HEK293 (cell line): Measurements from ENCODE around the gene DPM2.

ENCODE experiments used
- BCL11B ChIP-seq: fragments of 450-650 bp; formaldehyde crosslinking; IDR thresholded peaks from 2 replicates; pipeline ENCODE4 v1.5.1; 2016; ENCODE audit warnings: low read depth, missing biosample characterization, missing genetic modification characterization
- EGR2 ChIP-seq: fragments of 450-650 bp; formaldehyde crosslinking; IDR thresholded peaks from 2 replicates; pipeline ENCODE4 v1.5.1; 2016; ENCODE audit warnings: low read depth, missing biosample characterization, missing genetic modification characterization
- GFI1B ChIP-seq: fragments of 450-650 bp; formaldehyde crosslinking; IDR thresholded peaks from 2 replicates; pipeline ENCODE4 v1.5.1; 2016; ENCODE audit warnings: missing biosample characterization, missing genetic modification characterization
- KLF9 ChIP-seq: fragments of 450-650 bp; formaldehyde crosslinking; IDR thresholded peaks from 2 replicates; pipeline ENCODE4 v1.5.1; 2016; ENCODE audit warnings: missing biosample characterization, missing genetic modification characterization, low read depth
- ZBTB20 ChIP-seq: fragments of 450-650 bp; formaldehyde crosslinking; IDR thresholded peaks from 2 replicates; pipeline ENCODE4 v1.5.1; 2016; ENCODE audit warnings: missing biosample characterization, missing genetic modification characterization
- ZNF138 ChIP-seq: fragments of 450-650 bp; formaldehyde crosslinking; IDR thresholded peaks from 2 replicates; pipeline ENCODE4 v1.5.1; 2016; ENCODE audit warnings: missing biosample characterization, missing genetic modification characterization, borderline replicate concordance
- ZNF184 ChIP-seq: fragments of 450-650 bp; IDR thresholded peaks from 2 replicates; pipeline ENCODE4 v1.5.1; 2018; ENCODE audit warnings: missing biosample characterization, mild to moderate bottlenecking, missing genetic modification characterization
- ZNF221 ChIP-seq: fragments of 450-650 bp; formaldehyde crosslinking; IDR thresholded peaks from 2 replicates; pipeline ENCODE4 v1.5.1; 2017; ENCODE audit warnings: missing biosample characterization, missing genetic modification characterization, borderline replicate concordance
- ZNF24 ChIP-seq: fragments of 450-650 bp; formaldehyde crosslinking; IDR thresholded peaks from 2 replicates; pipeline ENCODE4 v1.5.1; 2016; ENCODE audit warnings: missing biosample characterization, missing genetic modification characterization
- ZNF302 ChIP-seq: fragments of 450-650 bp; formaldehyde crosslinking; IDR thresholded peaks from 2 replicates; pipeline ENCODE4 v1.5.1; 2016; ENCODE audit warnings: missing biosample characterization, missing genetic modification characterization, low read depth
- ZNF335 ChIP-seq: fragments of 450-650 bp; formaldehyde crosslinking; conservative IDR thresholded peaks from 2 replicates; pipeline ENCODE4 v1.5.1; 2016; ENCODE audit warnings: missing biosample characterization, missing genetic modification characterization
- ZNF341 ChIP-seq: fragments of 450-650 bp; formaldehyde crosslinking; IDR thresholded peaks from 2 replicates; pipeline ENCODE4; 2016; ENCODE audit warnings: low read depth, missing biosample characterization, missing genetic modification characterization
- ZNF394 ChIP-seq: fragments of 450-650 bp; formaldehyde crosslinking; IDR thresholded peaks from 2 replicates; pipeline ENCODE4 v1.5.1; 2016; ENCODE audit warnings: missing biosample characterization, missing genetic modification characterization, mild to moderate bottlenecking, moderate library complexity, borderline replicate concordance
- ZNF473 ChIP-seq: fragments of 450-650 bp; formaldehyde crosslinking; IDR thresholded peaks from 2 replicates; pipeline ENCODE4 v1.5.1; 2017; ENCODE audit warnings: missing biosample characterization, missing genetic modification characterization
- ZNF514 ChIP-seq: fragments of 450-650 bp; formaldehyde crosslinking; IDR thresholded peaks from 2 replicates; pipeline ENCODE4 v1.5.1; 2016; ENCODE audit warnings: missing biosample characterization, missing genetic modification characterization
- ZNF654 ChIP-seq: fragments of 450-650 bp; formaldehyde crosslinking; IDR thresholded peaks from 2 replicates; pipeline ENCODE4 v1.5.1; 2016; ENCODE audit warnings: low read depth, missing biosample characterization, missing genetic modification characterization
- ZNF677 ChIP-seq: fragments of 450-650 bp; IDR thresholded peaks from 2 replicates; pipeline ENCODE4 v1.5.0; 2018; ENCODE audit warnings: missing biosample characterization, mild to moderate bottlenecking, missing genetic modification characterization, moderate library complexity
- ZNF776 ChIP-seq: fragments of 450-650 bp; formaldehyde crosslinking; IDR thresholded peaks from 2 replicates; pipeline ENCODE4 v1.5.0; 2017; ENCODE audit warnings: missing biosample characterization, missing genetic modification characterization, borderline replicate concordance
- ZNF792 ChIP-seq: fragments of 450-650 bp; formaldehyde crosslinking; IDR thresholded peaks from 2 replicates; pipeline ENCODE4 v1.5.1; 2016; ENCODE audit warnings: missing biosample characterization, missing genetic modification characterization
- ZSCAN23 ChIP-seq: fragments of 450-650 bp; formaldehyde crosslinking; IDR thresholded peaks from 2 replicates; pipeline ENCODE4 v1.5.1; 2016; ENCODE audit warnings: missing biosample characterization, missing genetic modification characterization
- TF ChIP-seq, protein P1 (sequence below): fragments of 450-650 bp; formaldehyde crosslinking; IDR thresholded peaks from 2 replicates; pipeline ENCODE4 v1.5.1; 2016; ENCODE audit warnings: missing biosample characterization, missing genetic modification characterization, borderline replicate concordance
- TF ChIP-seq, protein P2 (sequence below): fragments of 450-650 bp; formaldehyde crosslinking; IDR thresholded peaks from 2 replicates; pipeline ENCODE4 v1.5.1; 2016; ENCODE audit warnings: missing biosample characterization, missing genetic modification characterization
- TF ChIP-seq, protein P3 (sequence below): fragments of 450-650 bp; formaldehyde crosslinking; IDR thresholded peaks from 2 replicates; pipeline ENCODE4 v1.5.1; 2016; ENCODE audit warnings: missing biosample characterization, missing genetic modification characterization
- TF ChIP-seq, protein P4 (sequence below): fragments of 450-650 bp; IDR thresholded peaks from 2 replicates; pipeline ENCODE4 v1.5.1; 2018; ENCODE audit warnings: missing biosample characterization, mild to moderate bottlenecking, missing genetic modification characterization
- TF ChIP-seq, protein P5 (sequence below): fragments of 450-650 bp; formaldehyde crosslinking; IDR thresholded peaks from 2 replicates; pipeline ENCODE4 v1.5.1; 2016; ENCODE audit warnings: missing biosample characterization, missing genetic modification characterization
- TF ChIP-seq, protein P6 (sequence below): fragments of 450-650 bp; formaldehyde crosslinking; IDR thresholded peaks from 2 replicates; pipeline ENCODE4 v1.5.1; 2016; ENCODE audit warnings: missing biosample characterization, missing genetic modification characterization
- TF ChIP-seq, protein P7 (sequence below): fragments of 450-650 bp; formaldehyde crosslinking; IDR thresholded peaks from 2 replicates; pipeline ENCODE4 v1.5.1; 2016; ENCODE audit warnings: missing biosample characterization, missing genetic modification characterization

The DPM2 gene

DNA sequence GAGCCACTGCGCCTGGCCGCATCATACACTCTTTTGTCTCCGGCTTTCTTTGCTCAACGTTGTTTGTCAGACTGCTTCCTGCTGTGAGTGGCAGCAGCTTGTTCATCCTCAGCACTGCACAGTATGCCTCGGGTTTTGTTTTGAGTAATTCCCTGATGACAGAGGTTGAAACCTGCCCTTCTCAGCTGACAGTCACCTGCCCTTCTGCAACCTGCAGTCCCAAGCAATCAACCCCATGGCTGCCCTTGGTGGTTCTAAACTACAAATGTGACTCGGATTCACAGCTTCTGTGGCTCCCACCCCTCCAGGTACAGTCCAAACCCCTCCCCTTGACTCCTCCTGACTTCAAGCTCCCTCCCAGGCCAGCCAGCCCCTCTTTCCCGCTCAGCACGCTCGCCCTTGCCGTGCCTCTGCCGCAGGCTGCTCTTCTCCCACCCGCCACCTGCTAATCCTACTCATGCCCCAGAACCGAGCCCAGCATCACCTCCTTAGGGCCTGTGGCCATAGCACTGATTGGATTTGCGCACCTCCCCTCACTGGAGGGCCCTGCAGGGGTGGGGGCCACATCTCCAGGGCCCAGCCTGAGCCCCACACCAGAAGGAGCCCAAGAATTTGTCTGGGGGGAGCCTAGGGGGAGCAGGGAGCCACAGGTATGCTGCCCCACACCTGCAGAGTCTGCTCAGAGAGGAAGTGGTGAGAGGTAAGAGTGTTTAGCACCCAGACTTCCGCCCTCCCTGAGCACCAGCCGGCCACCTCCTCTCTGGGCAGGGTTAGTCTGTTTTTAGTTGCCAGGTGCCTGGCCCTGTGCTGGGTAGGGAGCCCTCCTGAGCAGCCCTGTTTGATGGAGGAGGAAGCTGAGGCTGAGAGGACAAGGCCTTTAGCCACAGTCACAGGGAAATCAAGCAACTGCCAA lies 33.0 kb upstream of the DPM2 start (continued):
- TF ChIP-seq ZNF341 (tag by site-specific recombination) = peak; percentile 48; the same call in 1 of the 2 replicates
- TF ChIP-seq, protein P1, sequence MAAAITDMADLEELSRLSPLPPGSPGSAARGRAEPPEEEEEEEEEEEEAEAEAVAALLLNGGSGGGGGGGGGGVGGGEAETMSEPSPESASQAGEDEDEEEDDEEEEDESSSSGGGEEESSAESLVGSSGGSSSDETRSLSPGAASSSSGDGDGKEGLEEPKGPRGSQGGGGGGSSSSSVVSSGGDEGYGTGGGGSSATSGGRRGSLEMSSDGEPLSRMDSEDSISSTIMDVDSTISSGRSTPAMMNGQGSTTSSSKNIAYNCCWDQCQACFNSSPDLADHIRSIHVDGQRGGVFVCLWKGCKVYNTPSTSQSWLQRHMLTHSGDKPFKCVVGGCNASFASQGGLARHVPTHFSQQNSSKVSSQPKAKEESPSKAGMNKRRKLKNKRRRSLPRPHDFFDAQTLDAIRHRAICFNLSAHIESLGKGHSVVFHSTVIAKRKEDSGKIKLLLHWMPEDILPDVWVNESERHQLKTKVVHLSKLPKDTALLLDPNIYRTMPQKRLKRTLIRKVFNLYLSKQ (tag by site-specific recombination) = no peak
- TF ChIP-seq, protein P2, sequence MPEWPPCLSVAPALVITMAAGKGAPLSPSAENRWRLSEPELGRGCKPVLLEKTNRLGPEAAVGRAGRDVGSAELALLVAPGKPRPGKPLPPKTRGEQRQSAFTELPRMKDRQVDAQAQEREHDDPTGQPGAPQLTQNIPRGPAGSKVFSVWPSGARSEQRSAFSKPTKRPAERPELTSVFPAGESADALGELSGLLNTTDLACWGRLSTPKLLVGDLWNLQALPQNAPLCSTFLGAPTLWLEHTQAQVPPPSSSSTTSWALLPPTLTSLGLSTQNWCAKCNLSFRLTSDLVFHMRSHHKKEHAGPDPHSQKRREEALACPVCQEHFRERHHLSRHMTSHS (tag by site-specific recombination) = no peak
- TF ChIP-seq ZNF184 (tag by site-specific recombination) = no peak
- no peak for TF ChIP-seq ZNF221
- TF ChIP-seq BCL11B (tag by site-specific recombination) = no peak
- 0 out of 2 replicates have a peak, but pooled peaks have one; percentile 19 for TF ChIP-seq ZNF24 (tag by site-specific recombination)
- TF ChIP-seq, protein P3, sequence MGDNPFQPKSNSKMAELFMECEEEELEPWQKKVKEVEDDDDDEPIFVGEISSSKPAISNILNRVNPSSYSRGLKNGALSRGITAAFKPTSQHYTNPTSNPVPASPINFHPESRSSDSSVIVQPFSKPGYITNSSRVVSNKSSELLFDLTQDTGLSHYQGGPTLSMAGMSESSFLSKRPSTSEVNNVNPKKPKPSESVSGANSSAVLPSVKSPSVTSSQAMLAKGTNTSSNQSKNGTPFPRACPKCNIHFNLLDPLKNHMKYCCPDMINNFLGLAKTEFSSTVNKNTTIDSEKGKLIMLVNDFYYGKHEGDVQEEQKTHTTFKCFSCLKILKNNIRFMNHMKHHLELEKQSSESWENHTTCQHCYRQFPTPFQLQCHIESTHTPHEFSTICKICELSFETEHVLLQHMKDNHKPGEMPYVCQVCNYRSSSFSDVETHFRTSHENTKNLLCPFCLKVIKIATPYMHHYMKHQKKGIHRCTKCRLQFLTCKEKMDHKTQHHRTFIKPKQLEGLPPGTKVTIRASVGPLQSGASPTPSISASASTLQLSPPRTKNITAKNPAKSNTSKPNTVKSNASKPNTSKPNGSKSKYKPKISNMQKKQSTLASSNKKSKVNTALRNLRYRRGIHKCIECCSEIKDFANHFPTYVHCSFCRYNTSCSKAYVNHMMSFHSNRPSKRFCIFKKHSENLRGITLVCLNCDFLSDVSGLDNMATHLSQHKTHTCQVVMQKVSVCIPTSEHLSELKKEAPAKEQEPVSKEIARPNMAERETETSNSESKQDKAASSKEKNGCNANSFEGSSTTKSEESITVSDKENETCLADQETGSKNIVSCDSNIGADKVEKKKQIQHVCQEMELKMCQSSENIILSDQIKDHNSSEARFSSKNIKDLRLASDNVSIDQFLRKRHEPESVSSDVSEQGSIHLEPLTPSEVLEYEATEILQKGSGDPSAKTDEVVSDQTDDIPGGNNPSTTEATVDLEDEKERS = no peak
- no peak for TF ChIP-seq ZNF473 (tag by site-specific recombination)
- no peak for TF ChIP-seq ZNF654
- no peak for TF ChIP-seq EGR2 (tag by site-specific recombination)
- TF ChIP-seq ZNF514 (tag by site-specific recombination) = no peak
- no peak for TF ChIP-seq ZBTB20 (tag by site-specific recombination)
- TF ChIP-seq, protein P4, sequence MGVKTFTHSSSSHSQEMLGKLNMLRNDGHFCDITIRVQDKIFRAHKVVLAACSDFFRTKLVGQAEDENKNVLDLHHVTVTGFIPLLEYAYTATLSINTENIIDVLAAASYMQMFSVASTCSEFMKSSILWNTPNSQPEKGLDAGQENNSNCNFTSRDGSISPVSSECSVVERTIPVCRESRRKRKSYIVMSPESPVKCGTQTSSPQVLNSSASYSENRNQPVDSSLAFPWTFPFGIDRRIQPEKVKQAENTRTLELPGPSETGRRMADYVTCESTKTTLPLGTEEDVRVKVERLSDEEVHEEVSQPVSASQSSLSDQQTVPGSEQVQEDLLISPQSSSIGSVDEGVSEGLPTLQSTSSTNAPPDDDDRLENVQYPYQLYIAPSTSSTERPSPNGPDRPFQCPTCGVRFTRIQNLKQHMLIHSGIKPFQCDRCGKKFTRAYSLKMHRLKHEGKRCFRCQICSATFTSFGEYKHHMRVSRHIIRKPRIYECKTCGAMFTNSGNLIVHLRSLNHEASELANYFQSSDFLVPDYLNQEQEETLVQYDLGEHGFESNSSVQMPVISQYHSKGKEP (tag by site-specific recombination) = peak; percentile 63; the same call in 1 of the 2 replicates
- TF ChIP-seq ZNF138 (tag by site-specific recombination) = no peak
- no peak for TF ChIP-seq ZNF776 (tag by site-specific recombination)
- TF ChIP-seq, protein P5, sequence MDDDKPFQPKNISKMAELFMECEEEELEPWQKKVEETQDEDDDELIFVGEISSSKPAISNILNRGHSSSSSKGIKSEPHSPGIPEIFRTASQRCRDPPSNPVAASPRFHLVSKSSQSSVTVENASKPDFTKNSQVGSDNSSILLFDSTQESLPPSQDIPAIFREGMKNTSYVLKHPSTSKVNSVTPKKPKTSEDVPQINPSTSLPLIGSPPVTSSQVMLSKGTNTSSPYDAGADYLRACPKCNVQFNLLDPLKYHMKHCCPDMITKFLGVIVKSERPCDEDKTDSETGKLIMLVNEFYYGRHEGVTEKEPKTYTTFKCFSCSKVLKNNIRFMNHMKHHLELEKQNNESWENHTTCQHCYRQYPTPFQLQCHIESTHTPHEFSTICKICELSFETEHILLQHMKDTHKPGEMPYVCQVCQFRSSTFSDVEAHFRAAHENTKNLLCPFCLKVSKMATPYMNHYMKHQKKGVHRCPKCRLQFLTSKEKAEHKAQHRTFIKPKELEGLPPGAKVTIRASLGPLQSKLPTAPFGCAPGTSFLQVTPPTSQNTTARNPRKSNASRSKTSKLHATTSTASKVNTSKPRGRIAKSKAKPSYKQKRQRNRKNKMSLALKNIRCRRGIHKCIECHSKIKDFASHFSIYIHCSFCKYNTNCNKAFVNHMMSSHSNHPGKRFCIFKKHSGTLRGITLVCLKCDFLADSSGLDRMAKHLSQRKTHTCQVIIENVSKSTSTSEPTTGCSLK (tag by site-specific recombination) = no peak
- TF ChIP-seq ZNF394 (tag by site-specific recombination) = no peak
- no peak for TF ChIP-seq ZNF335 (tag by site-specific recombination)
- no peak for TF ChIP-seq KLF9 (tag by site-specific recombination)
- TF ChIP-seq ZSCAN23 (tag by site-specific recombination) = no peak
- TF ChIP-seq ZNF792 = no peak
- TF ChIP-seq, protein P6, sequence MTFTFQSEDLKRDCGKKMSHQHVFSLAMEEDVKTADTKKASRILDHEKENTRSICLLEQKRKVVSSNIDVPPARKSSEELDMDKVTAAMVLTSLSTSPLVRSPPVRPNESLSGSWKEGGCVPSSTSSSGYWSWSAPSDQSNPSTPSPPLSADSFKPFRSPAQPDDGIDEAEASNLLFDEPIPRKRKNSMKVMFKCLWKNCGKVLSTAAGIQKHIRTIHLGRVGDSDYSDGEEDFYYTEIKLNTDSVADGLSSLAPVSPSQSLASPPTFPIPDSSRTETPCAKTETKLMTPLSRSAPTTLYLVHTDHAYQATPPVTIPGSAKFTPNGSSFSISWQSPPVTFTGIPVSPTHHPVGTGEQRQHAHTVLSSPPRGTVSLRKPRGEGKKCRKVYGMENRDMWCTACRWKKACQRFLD (tag by site-specific recombination) = no peak
- TF ChIP-seq ZNF302 (tag by site-specific recombination) = no peak
- TF ChIP-seq ZNF677 (tag by site-specific recombination) = no peak
- TF ChIP-seq GFI1B (tag by site-specific recombination) = no peak; the same call in 1 of the 2 replicates
- TF ChIP-seq, protein P7, sequence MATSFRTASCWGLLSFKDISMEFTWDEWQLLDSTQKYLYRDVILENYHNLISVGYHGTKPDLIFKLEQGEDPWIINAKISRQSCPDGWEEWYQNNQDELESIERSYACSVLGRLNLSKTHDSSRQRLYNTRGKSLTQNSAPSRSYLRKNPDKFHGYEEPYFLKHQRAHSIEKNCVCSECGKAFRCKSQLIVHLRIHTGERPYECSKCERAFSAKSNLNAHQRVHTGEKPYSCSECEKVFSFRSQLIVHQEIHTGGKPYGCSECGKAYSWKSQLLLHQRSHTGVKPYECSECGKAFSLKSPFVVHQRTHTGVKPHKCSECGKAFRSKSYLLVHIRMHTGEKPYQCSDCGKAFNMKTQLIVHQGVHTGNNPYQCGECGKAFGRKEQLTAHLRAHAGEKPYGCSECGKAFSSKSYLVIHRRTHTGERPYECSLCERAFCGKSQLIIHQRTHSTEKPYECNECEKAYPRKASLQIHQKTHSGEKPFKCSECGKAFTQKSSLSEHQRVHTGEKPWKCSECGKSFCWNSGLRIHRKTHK (tag by site-specific recombination) = no peak
